Cardiac septum (tissue), 1 donor: Measurements from ENCODE around the gene SARM1. TPM values are rescaled to one million over a fixed set of nuclear protein-coding genes. Genes with fewer than 3 reads are reported as not detected.
"Not testable (repeated sequence)": the region's sequence is repeated elsewhere in the genome, so short reads cannot be mapped to it uniquely, and the experiment has no call there.

ENCODE experiments used
- DNase-seq: peaks from one replicate; pipeline ENCODE4 v3.0.0-alpha.2; 2020; ENCODE audit warnings: low spot score
- intact Hi-C: fragments of 100-400 bp; cut with DNase I; formaldehyde crosslinking; loops from one replicate; pipeline ENCODE4 v1.14.0; 2022
- total RNA-seq: library from RNA; stranded (reverse); fragmentation: NEBNext Ultra II Directional; extraction: Animal tissue kit (Norgen Biotek cat#: 25700); gene quantifications from one replicate; pipeline ENCODE4 v1.2.1, GENCODE V29; 2021
- donor health status: DM: no; HTN: no; CAD: no.

The SARM1 gene
- total RNA-seq, 1 donor from 2014 or later: 10.4 TPM

- DNase-seq: not testable (repeated sequence)
- intact Hi-C loops: loop anchor here (5.0 kb wide), 2 partner anchors 34 to 614 kb away; partner anchors contain the start of genes PHF12, SARM1 and VTN
These were observed 32.7 kb upstream of the SARM1 start for GRCh38 chr17:28338769-28339212.

GRCh38 chr17:28339431-28339830 lies 32.1 kb upstream of the SARM1 start:
- DNase-seq: peak; percentile 58
- intact Hi-C loops: loop anchor here (5.0 kb wide), 2 partner anchors 33 to 613 kb away; partner anchors contain the start of genes PHF12, SARM1 and VTN

GRCh38 chr17:28340374-28340773 lies 31.1 kb upstream of the SARM1 start:
- intact Hi-C loops: loop anchor here (10.0 kb wide), 1 partner anchor 536 kb away; the partner anchor contains the start of gene NOS2
- no peak for DNase-seq

- intact Hi-C loops: loop anchor here (10.0 kb wide), 1 partner anchor 537 kb away; the partner anchor contains the start of gene NOS2
- peak; percentile 54 for DNase-seq
These were observed 30.0 kb upstream of the SARM1 start for GRCh38 chr17:28341516-28341915.

- DNase-seq: peak; percentile 15
- intact Hi-C loops: loop anchor here (10.0 kb wide), 1 partner anchor 538 kb away; the partner anchor contains the start of gene NOS2
These were observed 29.2 kb upstream of the SARM1 start for GRCh38 chr17:28342313-28342712.

GRCh38 chr17:28343491-28343932 lies 28.0 kb upstream of the SARM1 start:
- intact Hi-C loops: loop anchor here (10.0 kb wide), 1 partner anchor 539 kb away; the partner anchor contains the start of gene NOS2
- DNase-seq: peak; percentile 51

- intact Hi-C loops: loop anchor here (10.0 kb wide), 1 partner anchor 539 kb away; the partner anchor contains the start of gene NOS2
- DNase-seq: peak; percentile 38
These were observed 27.5 kb upstream of the SARM1 start for GRCh38 chr17:28344011-28344410.

- intact Hi-C loops: loop anchor here (10.0 kb wide), 1 partner anchor 540 kb away; the partner anchor contains the start of gene NOS2
- DNase-seq: peak; percentile 56
These were observed 27.0 kb upstream of the SARM1 start for GRCh38 chr17:28344435-28344901.

GRCh38 chr17:28345419-28346198 lies 25.9 kb upstream of the SARM1 start:
- DNase-seq: peak; percentile 76
- intact Hi-C loops: loop anchor here (10.0 kb wide), 1 partner anchor 541 kb away; the partner anchor contains the start of gene NOS2

- intact Hi-C loops: loop anchor here (10.0 kb wide), 1 partner anchor 541 kb away; the partner anchor contains the start of gene NOS2
- DNase-seq: no peak
These were observed 25.3 kb upstream of the SARM1 start for GRCh38 chr17:28346199-28346580.

GRCh38 chr17:28346746-28347246 lies 24.7 kb upstream of the SARM1 start:
- intact Hi-C loops: loop anchor here (10.0 kb wide), 1 partner anchor 542 kb away; the partner anchor contains the start of gene NOS2
- peak; percentile 73 for DNase-seq

GRCh38 chr17:28347261-28347891 lies 24.1 kb upstream of the SARM1 start:
- intact Hi-C loops: loop anchor here (10.0 kb wide), 1 partner anchor 543 kb away; the partner anchor contains the start of gene NOS2
- DNase-seq: peak; percentile 72

- intact Hi-C loops: loop anchor here (10.0 kb wide), 1 partner anchor 544 kb away; the partner anchor contains the start of gene NOS2
These were observed 22.5 kb upstream of the SARM1 start for GRCh38 chr17:28348979-28349378.

GRCh38 chr17:28350271-28350670 lies 21.2 kb upstream of the SARM1 start:
- intact Hi-C loops: no loop called here
- DNase-seq: no peak

More at GRCh38 chr17:28348979-28349378, 22.5 kb upstream of the SARM1 start:
- DNase-seq: peak; percentile 62

- intact Hi-C loops: loop anchor here (1.0 kb wide), 1 partner anchor 22 kb away; the partner anchor contains the start of genes IFT20 and TNFAIP1
- DNase-seq: peak; percentile 98
These were observed 14.2 kb upstream of the SARM1 start, which contains the start of gene POLDIP2 for GRCh38 chr17:28357061-28357900. TSS of gene POLDIP2 (minus strand) at chr17:28357527. CDS start at chr17:28357448, 79 bp downstream.

GRCh38 chr17:28357901-28358197 lies 13.6 kb upstream of the SARM1 start:
- intact Hi-C loops: loop anchor here (1.0 kb wide), 1 partner anchor 23 kb away; the partner anchor contains the start of genes IFT20 and TNFAIP1
- no peak for DNase-seq

- no peak for DNase-seq
- intact Hi-C loops: no loop called here
These were observed 8.3 kb upstream of the SARM1 start for GRCh38 chr17:28363186-28363585.
